ENCODE measurements around the gene GABRB1.

Gene GABRB1

DNA sequence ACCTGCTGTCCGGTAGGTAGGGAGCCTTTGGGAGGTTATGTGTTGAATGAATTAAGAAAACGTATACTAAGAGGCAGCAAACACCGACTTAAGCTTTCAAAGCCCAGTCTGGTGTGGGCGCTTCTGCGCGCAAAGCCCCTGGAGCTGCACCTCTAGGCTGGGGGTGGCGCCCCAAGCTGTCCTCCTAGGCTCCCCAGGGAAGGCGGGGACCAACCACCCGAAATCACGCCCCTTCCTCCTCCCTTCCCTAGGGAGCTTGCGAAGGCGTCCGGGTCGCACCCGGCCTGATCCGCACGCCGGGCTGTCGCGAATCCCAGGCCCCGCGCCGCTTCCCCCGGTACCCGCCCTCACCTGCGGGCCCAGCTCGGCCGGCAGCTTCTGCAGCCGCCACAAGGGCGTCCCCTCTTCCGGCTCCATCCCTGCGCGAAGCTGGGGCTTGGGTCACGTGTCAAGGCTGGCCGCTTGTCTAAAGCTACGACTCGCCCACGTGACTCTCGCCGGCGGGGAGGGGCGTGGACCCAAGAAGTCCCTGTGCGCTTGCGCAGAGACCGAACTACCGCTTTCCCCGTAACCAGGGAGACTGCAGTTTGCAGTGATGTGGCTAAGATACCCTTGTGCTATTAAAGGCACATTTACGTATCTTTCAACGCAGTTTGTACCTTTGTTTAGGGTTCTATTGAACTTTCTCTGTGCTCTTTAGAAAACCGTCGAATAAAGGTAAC is 432.0 kb downstream of the GABRB1 start, which contains the start of gene COMMD8:
Gene COMMD8 (minus strand): TSS at position 468 of the 722 bp plus-strand sequence. CDS start 51 bp downstream, at position 417.
- in situ Hi-C loops (cut with MboI; ENCODE audit: low sequenced_read_pairs): no loop called here

DNA sequence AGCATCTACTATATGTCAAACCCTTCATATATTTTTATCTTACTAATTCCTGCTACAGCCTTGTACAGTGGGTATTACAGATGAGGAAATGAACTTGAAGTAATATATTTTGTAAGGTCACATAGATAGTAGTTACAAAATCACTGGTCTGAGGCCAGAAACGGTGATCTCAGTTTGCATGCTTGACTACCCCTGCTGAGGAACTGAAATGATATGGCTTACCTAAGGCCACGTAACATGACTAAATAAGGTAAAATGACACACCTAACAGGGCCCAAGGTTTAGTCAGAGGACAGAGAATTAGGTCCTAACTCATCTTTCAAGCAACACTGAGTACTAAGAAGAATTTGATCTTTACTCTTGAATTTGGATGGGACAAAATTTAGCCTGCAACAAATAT is 433.6 kb downstream of the GABRB1 start:
- in situ Hi-C loops (cut with MboI; ENCODE audit: low sequenced_read_pairs): no loop called here

DNA sequence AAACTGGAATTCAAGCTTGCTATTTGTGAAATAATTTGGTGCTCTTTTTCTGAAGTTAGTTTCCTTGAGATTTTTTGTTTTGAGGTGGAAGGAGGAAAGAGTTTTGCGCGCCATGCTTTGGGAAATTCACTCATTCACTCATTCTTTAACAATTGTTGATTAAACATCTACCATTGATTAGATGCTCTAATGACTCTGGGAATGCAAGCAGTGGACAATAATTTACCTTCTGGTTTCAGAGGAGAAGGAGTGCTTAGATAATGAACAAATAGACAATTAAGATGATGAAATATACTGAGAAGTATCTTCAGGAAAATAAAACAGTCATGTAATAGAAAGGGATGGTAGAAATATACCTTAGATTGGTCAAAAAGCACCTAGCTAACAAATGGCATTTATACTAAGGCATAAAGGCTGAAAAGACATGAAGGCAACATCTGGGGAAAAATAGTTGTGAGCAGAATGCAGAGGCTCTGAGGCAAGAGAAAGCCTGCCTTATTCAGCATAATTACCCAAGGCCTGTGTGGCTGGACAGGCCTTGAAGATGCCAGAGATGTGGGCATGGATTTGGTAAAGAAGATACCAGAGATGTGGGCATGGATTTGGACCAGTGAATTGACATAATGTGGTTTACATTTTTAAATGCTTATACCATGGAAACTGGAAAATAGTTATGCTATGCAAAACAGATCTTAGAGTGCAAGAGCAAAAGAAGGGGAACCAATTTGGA is 434.9 kb downstream of the GABRB1 start:
- in situ Hi-C loops (cut with MboI; ENCODE audit: low sequenced_read_pairs): no loop called here

DNA sequence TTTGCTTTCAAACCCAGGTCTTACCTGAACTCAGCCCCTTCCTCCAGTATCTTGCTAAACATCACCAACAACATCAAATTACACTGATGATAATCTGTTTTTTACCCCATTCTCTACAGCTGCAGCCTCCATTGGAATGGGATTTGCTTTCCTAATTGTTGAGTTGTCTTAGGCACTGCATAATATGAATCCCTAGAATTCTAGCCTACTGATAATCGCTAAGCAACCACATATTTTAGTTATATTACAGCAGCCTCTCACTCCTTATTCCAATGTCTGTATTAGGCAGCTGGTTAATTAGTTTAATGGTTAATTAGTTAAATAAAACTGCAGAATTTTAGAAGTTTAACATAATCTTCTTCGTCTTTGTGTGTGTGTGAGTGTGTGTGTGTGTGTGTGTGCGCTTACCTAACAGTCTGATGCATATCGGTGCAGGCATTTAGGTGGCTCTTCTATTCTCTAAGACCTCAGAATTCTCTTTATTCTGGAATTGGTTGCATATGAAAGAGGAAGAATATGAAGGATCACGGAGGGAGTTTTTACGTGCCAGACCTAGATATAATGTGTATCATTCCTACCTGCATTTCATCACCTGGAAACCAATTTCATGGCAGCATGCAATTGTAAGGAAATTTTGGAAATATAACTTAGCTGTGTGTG is 437.5 kb downstream of the GABRB1 start:
- in situ Hi-C loops (cut with MboI; ENCODE audit: low sequenced_read_pairs): no loop called here

DNA sequence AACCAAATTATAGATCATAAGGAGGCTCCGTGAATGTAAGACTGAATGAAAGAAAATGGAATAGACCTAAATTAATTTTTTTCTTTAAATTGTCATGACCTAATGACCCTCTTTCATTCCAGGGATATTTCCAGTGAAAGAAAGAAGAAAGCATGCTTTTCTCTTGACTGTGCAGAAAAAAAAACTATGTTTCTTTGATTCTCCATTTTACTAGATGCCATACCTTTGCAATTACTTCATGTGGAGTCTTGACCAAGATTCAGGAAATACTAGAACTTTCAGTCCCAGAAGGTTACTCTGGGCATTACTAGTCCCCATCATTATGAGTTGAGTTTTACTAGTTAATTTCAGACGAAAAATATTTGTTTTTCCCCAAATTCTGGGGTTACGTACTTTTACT is 438.6 kb downstream of the GABRB1 start:
- in situ Hi-C loops (cut with MboI; ENCODE audit: low sequenced_read_pairs): no loop called here

DNA sequence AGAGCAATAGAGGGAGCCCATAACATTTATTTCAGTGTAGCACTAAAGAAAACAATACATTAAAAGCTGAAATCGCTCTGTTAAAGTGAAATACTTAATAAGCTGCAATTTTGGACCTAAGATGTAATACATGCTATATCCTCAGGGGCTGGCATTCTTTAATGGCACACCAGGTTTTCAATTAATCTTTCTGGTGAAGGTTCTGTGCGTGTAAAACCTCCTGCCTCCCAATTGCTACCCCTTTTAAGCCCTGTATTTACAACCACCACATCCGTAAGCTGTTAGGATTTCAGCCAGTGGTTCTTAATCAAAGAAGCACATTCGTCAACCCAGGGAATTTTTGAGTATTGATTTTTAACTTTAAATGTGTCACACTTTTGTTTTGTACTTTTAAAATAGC is 439.7 kb downstream of the GABRB1 start:
- in situ Hi-C loops (cut with MboI; ENCODE audit: low sequenced_read_pairs): no loop called here

DNA sequence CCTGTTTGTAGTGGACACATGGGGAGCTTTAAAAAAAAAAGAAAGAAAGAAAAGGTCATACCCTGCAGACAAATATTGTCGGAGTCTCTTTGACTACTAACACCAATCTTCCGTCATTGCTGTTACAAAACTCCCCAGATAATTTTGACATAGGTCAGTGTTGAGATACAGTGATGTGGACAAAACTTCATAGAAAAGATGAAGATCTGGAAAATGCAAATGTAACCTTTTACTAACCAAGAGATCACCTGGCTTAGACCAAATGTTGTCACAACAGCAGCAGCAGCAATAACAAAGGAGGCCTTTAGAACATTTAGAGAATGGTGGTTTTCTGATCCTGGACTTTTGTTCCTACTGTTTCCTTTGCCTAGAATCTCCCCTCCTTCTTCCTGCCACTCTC is 440.2 kb downstream of the GABRB1 start:
- in situ Hi-C loops (cut with MboI; ENCODE audit: low sequenced_read_pairs): no loop called here

DNA sequence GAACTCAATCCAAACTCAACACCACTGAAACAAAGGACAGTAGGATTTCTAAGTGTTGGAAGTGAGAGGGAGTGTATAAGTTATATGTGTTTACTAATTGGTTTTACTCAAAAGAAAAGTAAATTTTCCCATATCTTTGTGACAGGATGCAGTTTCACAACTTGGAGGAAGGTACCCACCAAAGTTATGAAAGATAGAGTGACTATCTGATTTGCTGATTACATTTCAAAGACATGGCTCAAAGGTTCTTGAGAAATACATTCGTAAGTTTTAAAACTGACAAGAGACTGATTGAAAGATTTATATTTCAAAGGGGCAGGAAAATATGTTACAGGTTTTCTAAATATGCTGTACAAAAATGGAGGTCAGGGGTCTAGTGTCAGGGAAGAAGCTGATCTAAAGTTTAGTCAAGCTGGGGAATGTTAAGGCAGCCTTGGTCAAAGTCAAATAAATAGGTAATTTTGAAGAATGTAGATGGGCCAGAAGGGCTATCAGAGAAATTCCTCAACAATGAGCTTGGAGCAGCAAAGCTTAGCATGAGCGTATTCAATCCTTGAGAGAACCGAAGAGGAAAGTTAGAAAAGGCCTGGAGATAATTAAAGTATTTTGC is 441.9 kb downstream of the GABRB1 start:
- in situ Hi-C loops (cut with MboI; ENCODE audit: low sequenced_read_pairs): no loop called here

DNA sequence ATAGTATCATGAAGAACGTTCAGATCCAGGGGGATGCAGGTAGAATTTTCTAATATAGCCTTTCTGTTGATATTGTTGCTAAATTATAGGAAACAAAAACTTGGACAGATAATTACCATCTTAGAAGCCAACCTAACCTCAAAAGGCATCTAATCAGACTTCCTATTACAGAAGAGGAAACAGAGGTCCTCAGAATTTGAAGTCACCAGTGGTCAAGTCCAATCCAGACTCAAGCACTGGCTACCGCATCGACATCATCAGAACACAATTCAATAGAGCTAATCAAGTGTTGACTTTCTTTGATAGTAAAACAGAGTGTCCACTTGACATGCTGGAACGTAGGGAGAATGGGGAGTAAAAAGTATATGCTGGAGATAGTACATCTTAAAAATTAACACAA is 443.4 kb downstream of the GABRB1 start:
- in situ Hi-C loops (cut with MboI; ENCODE audit: low sequenced_read_pairs): no loop called here

DNA sequence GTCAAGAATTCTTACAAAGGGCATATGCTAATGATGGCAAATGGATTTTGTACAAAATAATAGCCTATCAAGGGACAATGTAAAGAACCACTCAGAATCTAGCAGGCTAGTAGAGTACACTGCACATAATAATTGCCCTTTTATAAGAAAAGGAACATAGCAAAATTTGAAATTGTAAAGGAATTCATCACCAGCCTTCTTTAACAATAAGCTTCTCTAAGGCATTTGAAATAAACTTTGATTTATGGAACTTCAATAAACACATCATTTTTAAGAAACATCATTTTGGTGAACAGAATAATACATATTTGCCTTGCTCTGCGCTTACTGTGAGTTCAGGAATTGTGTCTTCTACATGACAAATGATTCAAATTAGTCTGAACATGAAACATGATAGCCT is 444.0 kb downstream of the GABRB1 start:
- in situ Hi-C loops (cut with MboI; ENCODE audit: low sequenced_read_pairs): no loop called here
